Stomach (tissue), 4 donors: ENCODE measurements around the gene VPS11.

ENCODE experiments used
- CTCF ChIP-seq, 7 experiments: fragments of 450-650 bp in 4 of 7; fragments of 200-600 bp in 3 of 7; sonication (generic) in 3 of 7; IDR thresholded peaks; one replicate each; pipeline ENCODE4 v1.5.1; 2016 to 2019; ENCODE audit warnings: antibody characterized with exemption in 7 of 7, control low read depth in 2 of 7, mild to moderate bottlenecking in 1 of 7
- EP300 ChIP-seq: sonication (generic); formaldehyde crosslinking; IDR thresholded peaks from one replicate; pipeline ENCODE4 v1.6.1; 2017; ENCODE audit warnings: antibody characterized with exemption

GRCh38 chr11:119065369-119065768 is 2.2 kb upstream of the VPS11 start:
- TF ChIP-seq CTCF (IDR thresholded peaks at IDR 0.05) (no peak), EP300 (no peak)
